GM12864 (cell line): ENCODE data around the gene DCANP1.

ENCODE experiments used
- DNase-seq: peaks from one replicate; pipeline ENCODE4 v3.0.0-alpha.2; 2011; ENCODE audit warnings: low read depth
- H3K4me3 ChIP-seq: 2 replicates; pipeline ENCODE4 v1.5.1; 2011; ENCODE audit warnings: mild to moderate bottlenecking, low read depth, low read length, control low read depth
- TF ChIP-seq, protein P1 (sequence below): IDR thresholded peaks from 2 replicates; pipeline ENCODE4 v1.5.1; 2011; ENCODE audit warnings: low read depth, mild to moderate bottlenecking, moderate library complexity, low read length, control low read depth, inconsistent platforms; ENCODE audit errors: missing control alignments

DCANP1 gene

DNA sequence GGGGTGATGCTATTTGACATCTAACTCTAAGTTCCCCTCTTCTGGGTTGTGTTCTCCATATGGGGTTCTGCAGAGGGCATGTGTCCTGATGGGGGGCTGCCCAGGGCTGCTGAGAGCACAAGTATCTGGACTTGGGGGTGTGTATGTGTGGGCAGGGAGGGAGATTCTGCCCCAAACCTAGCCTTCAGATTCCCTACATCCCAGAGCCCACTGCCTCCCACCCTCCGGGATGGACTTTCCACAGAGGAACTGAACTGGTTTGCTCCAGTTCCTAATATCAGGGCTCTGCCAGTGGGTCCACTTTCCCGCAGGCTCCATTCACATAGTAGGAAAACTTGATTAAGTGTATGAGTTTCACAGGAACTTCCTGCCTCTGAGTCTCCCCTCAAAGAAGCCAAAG lies 21.4 kb upstream of the DCANP1 start:
- TF ChIP-seq, protein P1, sequence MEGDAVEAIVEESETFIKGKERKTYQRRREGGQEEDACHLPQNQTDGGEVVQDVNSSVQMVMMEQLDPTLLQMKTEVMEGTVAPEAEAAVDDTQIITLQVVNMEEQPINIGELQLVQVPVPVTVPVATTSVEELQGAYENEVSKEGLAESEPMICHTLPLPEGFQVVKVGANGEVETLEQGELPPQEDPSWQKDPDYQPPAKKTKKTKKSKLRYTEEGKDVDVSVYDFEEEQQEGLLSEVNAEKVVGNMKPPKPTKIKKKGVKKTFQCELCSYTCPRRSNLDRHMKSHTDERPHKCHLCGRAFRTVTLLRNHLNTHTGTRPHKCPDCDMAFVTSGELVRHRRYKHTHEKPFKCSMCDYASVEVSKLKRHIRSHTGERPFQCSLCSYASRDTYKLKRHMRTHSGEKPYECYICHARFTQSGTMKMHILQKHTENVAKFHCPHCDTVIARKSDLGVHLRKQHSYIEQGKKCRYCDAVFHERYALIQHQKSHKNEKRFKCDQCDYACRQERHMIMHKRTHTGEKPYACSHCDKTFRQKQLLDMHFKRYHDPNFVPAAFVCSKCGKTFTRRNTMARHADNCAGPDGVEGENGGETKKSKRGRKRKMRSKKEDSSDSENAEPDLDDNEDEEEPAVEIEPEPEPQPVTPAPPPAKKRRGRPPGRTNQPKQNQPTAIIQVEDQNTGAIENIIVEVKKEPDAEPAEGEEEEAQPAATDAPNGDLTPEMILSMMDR, result no peak
- DNase-seq, result no peak
- no peak overlapping the region for H3K4me3 ChIP-seq

DNA sequence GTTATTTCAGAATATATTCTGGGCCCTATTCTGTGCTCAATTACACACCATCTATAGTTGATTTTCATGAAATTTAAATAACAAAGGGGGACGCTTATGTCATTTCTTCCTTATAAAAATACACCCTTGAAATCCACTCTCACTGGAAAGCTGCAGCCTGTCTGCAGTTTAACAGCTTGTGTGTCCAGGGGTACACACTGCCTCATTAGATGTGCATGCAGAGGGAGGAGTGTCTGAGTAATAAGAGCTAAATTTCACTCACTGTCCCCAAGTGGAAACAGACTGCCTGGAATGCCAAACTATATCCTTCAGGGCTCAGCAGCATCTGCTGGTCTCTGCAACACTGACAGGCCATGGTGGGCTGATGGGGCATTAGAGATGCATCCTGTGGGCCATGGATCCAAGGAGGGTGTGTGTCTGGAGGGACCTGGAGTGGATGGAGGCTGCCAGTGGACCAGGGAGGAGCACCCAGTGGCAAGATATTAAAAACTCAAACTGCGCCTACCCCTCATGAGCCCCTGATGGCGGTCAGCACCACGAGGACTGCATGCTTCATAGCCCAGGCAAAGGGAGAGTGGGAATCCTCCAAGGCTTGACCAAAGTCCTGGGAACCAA lies 20.8 kb upstream of the DCANP1 start:
- TF ChIP-seq, protein P1, result no peak
- DNase-seq, result no peak
- H3K4me3 ChIP-seq, result no peak overlapping the region

DNA sequence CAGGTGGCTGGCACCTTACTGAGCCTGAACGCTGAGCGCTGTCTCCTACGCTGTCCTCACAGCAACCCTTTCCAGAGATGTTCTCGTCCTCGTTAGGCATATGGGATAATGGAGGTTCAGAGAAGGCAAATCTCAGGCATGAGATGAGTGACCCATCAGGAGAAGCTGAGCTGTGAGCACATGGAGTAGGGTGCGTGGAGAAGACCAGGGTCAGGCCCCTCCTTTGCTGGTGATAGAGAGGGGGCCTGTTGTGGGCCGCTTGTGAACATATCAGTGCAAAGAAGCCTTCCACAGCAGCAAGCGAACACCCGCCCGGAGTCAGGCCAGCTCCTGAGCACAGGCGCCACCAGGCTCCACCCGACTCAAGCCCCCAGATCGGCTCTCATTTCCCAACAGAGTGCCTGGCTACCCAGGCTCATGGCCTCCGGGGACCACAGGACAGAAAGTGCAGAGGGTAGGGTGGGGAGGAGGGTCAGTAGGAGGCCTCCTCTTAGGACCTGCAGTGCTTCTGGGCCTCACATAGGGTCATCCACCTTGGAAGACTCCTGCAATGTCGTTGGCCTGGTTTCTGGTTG lies 20.0 kb upstream of the DCANP1 start:
- TF ChIP-seq, protein P1, result no peak
- H3K4me3 ChIP-seq, result no peak overlapping the region
- DNase-seq, result no peak

DNA sequence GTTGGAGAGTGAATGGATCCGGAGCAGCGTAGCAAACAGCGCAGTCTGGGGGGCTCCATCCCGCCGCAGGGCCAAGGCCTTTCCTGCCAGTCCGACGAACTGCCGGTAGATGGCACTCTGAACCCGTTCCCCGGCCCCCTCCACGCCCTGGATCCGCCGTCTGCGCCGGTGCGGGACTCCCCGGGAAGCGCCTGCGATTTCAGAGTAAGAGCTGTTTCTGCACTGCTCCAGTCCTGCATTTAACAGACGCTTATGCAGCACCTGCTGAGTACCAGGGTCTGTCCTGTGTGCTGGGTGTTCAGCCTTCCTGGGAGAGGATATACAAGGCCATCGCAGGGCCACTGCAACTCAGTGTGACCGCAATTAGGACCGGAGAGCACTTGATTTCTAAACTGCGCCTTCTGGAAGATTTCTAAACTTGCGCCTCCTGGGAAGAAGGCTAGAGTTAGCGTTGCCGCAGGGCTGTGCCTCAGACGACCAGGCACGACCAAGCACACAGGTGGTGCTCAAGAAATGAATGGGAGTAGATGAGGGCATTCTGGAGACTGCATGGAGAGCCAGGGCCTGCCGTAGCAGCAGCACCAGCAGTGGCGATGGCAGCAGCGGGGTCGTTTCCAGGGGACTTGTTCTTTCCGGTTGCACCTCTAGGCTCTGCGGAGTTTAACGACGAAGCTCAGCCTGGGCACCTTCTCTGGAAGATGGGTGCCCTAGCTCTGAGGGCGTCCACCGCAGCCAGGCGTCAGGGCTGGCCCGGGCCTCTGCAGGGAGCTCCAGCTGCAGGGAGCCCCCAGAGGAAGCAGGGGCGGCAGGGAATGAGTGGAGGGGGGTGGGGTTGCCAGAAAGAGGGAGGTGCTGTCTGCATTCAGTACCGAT lies 19.3 kb upstream of the DCANP1 start:
- no peak overlapping the region for H3K4me3 ChIP-seq
- TF ChIP-seq, protein P1, result peak; percentile 85
- DNase-seq, result no peak

DNA sequence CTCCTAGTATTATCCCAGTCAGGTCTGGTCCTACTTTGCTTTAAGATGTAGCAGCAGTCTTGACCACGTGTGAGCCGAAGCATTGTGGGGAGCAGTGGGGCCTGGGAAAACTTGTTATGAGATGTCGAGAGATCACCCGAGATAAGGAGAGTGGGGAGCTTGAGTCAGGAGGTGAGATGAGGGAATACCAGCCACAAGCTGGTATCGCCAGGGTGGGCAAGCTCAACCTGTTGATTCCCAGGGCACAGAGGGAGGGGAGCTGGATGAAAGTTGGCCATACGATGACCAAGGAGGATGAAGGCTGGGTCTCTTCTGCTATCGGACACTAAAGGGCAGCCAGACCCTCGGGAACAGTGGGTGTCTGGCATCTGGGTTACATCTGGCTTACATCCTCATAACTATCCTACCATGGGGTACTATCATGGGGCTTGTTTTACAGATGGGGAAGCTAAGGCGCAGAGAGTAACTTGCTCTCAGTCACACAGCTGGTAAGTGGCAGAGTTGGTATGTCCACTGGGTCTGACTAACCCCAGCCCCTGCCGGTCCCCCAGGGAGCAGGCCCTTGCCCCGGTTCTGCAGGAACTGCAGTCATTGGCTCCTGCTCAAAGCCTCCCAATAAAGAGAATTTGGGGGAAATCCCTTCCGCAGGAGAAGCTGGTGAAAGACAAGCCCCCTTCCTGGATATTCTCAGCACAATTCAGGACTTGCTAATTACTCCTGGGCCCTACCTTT lies 18.4 kb upstream of the DCANP1 start:
- DNase-seq, result no peak
- H3K4me3 ChIP-seq, result no peak overlapping the region
- TF ChIP-seq, protein P1, result no peak

DNA sequence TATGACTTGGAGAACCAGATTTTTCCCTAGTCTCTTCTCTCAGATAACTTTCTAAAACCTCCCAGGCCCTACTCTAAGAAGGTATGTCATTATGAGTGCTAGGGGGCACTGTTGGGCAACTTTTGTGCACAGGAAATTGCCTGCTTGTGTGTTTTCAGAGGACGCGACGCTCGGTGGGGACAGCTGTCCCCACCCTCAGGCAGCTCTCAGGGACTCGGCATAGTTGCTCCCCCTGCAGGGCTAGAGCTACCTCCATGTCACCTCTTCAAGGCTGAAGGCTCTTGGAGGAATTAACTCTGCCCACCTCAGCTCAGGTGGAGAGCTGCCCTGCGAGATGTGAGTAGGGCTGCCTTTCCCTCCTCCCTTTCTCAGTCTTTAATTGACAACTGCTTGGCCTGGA lies 15.2 kb upstream of the DCANP1 start:
- DNase-seq, result peak; percentile 49

More for the DNA sequence above, 15.2 kb upstream of the DCANP1 start:
- TF ChIP-seq, protein P1, result peak; percentile 66
- no peak overlapping the region for H3K4me3 ChIP-seq
